ENCODE measurements around the gene CCL7. TPM values are rescaled to one million over a fixed set of nuclear protein-coding genes. Genes with fewer than 3 reads are reported as not detected.

The CCL7 gene
- total RNA-seq, 3 donors from 2014 or later = not detected

DNA sequence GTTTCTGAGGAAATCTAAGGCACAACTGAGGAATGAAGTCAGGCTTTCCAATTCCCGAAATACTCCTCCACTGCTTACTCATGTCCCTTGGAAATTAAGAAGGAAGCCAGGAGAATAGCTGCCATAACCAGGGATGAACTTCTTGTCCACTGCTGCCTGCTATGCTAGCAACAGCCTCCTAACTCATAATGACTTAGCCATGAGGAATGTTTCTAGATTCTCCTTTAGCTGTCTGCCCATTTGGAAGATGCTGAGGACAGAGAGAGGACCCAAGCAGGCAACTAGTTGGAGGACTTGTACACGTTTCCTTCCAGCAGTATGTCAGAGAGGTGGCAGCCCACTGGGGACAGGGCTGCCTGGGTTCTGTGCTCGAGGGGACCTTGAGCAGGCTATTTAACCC lies 15.9 kb upstream of the CCL7 start:
- no peak for DNase-seq
- Mint-ChIP-seq H3K27me3 (ENCODE audit: low read depth) (peaks cover 34% of the 10 kb centered on the region), H3K4me1 (ENCODE audit: low read depth) (no peaks in the 10 kb centered on the region), H3K9me3 (no peaks in the 10 kb centered on the region), H3K4me3 (no peak overlapping the region), H3K36me3 (ENCODE audit: insufficient read depth) (no peaks in the 10 kb centered on the region)
- ATAC-seq = no peak

DNA sequence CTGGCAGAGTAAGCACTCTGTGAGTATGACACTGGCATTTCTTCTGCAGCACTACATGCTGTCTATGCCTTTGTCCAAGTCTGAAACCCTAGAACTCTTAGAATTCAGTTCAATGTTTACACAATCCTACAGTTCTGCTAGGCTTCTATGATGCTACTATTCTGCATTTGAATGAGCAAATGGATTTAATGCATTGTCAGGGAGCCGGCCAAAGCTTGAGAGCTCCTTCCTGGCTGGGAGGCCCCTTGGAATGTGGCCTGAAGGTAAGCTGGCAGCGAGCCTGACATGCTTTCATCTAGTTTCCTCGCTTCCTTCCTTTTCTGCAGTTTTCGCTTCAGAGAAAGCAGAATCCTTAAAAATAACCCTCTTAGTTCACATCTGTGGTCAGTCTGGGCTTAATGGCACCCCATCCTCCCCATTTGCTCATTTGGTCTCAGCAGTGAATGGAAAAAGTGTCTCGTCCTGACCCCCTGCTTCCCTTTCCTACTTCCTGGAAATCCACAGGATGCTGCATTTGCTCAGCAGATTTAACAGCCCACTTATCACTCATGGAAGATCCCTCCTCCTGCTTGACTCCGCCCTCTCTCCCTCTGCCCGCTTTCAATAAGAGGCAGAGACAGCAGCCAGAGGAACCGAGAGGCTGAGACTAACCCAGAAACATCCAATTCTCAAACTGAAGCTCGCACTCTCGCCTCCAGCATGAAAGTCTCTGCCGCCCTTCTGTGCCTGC lies 15.2 kb upstream of the CCL7 start, which contains the start of gene CCL2:
Gene CCL2, plus strand, starts transcription at position 635 of the 730 bp plus-strand sequence. Its CDS starts 65 bp downstream, at position 700.
- no peaks in the 10 kb centered on the region for H3K4me1 Mint-ChIP-seq (ENCODE audit: low read depth)
- H3K4me3 Mint-ChIP-seq = no peak within 1 kb of the TSS
- no peak for ATAC-seq

GRCh38 chr17:34255381-34255732 lies 14.7 kb upstream of the CCL7 start:
- DNase-seq (no peak), ATAC-seq (no peak)
- Mint-ChIP-seq H3K36me3 (ENCODE audit: insufficient read depth) (no peaks in the 10 kb centered on the region), H3K4me1 (ENCODE audit: low read depth) (no peaks in the 10 kb centered on the region), H3K4me3 (no peak overlapping the region), H3K9me3 (no peaks in the 10 kb centered on the region), H3K27me3 (ENCODE audit: low read depth) (peaks cover 34% of the 10 kb centered on the region)

More for the DNA sequence above, 15.2 kb upstream of the CCL7 start, which contains the start of gene CCL2:
- H3K36me3 Mint-ChIP-seq (ENCODE audit: insufficient read depth) = no peaks in the 10 kb centered on the region
- no peak for DNase-seq
- no peaks in the 10 kb centered on the region for H3K9me3 Mint-ChIP-seq
- peaks cover 35% of the 10 kb centered on the region for H3K27me3 Mint-ChIP-seq (ENCODE audit: low read depth)

DNA sequence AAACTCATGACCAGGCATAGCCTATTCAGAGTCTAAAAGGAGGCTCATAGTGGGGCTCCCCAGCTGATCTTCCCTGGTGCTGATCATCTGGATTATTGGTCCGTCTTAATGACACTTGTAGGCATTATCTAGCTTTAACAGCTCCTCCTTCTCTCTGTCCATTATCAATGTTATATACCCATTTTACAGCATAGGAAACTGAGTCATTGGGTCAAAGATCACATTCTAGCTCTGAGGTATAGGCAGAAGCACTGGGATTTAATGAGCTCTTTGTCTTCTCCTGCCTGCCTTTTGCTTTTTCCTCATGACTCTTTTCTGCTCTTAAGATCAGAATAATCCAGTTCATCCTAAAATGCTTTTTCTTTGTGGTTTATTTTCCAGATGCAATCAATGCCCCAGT lies 14.2 kb upstream of the CCL7 start:
- ATAC-seq (no peak), DNase-seq (no peak)
- Mint-ChIP-seq H3K36me3 (ENCODE audit: insufficient read depth) (no peaks in the 10 kb centered on the region), H3K4me1 (ENCODE audit: low read depth) (no peaks in the 10 kb centered on the region), H3K27me3 (ENCODE audit: low read depth) (peaks cover 34% of the 10 kb centered on the region), H3K4me3 (no peak overlapping the region), H3K9me3 (no peaks in the 10 kb centered on the region)

DNA sequence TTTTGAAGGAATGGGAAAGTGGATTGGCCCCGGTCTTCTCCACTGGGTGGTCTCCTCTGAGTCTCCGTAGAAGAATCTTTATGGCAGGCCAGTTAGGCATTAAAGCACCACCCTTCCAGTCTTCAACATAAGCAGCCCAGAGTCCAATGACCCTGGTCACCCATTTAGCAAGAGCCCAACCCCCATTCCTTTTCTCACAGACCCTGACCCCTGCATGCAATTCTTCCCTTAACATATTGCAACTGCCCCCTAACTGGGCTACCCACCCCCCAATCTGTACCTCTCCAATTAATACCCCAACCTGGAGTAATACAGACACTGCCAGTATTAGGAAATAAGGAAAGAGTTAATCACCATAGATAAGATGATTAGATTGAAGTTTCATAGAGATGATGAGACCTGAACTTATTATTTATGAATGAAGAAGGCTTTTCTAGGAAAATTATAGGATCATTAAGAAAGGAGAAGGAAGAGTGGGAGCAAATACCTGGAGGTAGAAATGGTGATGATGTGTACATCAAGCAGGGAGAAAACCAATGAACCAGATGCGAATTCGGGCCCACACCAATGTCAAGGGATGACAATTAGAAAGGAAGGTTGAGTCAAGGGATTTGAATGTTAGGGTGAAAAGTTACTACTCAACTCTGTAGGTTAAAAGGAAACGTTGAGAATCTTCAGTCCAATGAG lies 12.6 kb upstream of the CCL7 start:
- DNase-seq (no peak), ATAC-seq (no peak)
- Mint-ChIP-seq H3K4me1 (ENCODE audit: low read depth) (no peaks in the 10 kb centered on the region), H3K36me3 (ENCODE audit: insufficient read depth) (no peaks in the 10 kb centered on the region), H3K27me3 (ENCODE audit: low read depth) (peaks cover 29% of the 10 kb centered on the region), H3K4me3 (no peak overlapping the region), H3K9me3 (no peaks in the 10 kb centered on the region)

DNA sequence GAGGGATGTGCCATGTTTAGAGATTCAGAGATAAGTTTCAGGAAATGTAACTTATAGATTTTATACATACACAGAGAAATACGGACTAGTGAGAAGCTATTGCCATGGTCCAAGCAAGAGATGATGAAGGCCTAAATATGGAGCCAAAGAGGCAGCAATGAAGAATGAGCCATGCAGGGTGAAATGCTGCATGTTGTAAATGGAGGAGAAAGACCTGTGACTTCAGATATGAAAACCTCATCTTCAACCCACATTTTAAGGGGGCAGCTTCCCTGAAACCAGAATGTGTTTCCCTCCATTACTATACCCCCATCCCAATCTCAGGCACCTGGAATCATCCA lies 12.1 kb upstream of the CCL7 start:
- H3K9me3 Mint-ChIP-seq = no peaks in the 10 kb centered on the region
- no peaks in the 10 kb centered on the region for H3K4me1 Mint-ChIP-seq (ENCODE audit: low read depth)
- H3K27me3 Mint-ChIP-seq (ENCODE audit: low read depth) = peaks cover 26% of the 10 kb centered on the region
- ATAC-seq (no peak), DNase-seq (no peak)
- no peak overlapping the region for H3K4me3 Mint-ChIP-seq
- H3K36me3 Mint-ChIP-seq (ENCODE audit: insufficient read depth) = no peaks in the 10 kb centered on the region

DNA sequence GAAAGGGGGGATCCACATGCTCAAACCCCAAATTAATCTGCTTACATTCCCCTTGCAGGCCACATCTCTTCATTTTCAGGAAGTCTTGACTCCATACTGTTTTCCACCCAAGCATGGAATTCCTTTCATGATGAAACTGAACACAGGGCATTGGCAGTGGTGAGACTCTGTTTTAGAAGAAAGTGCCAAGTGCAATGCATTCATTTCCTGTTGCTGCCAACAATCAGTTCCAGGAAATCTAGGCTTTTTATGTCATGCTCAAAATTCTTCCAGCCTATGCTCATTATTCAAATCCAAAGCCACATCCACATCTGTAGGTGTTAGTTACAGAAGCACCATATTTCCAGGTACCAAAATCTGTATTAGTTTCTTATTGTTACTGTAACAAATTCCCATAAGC lies 10.9 kb upstream of the CCL7 start:
- Mint-ChIP-seq H3K4me1 (ENCODE audit: low read depth) (no peaks in the 10 kb centered on the region), H3K9me3 (no peaks in the 10 kb centered on the region), H3K36me3 (ENCODE audit: insufficient read depth) (no peaks in the 10 kb centered on the region), H3K27me3 (ENCODE audit: low read depth) (peaks cover 22% of the 10 kb centered on the region), H3K4me3 (no peak overlapping the region)
- DNase-seq (no peak), ATAC-seq (no peak)

GRCh38 chr17:34260861-34261260 lies 9.2 kb upstream of the CCL7 start:
- H3K4me1 Mint-ChIP-seq (ENCODE audit: low read depth) = no peaks in the 10 kb centered on the region
- no peaks in the 10 kb centered on the region for H3K36me3 Mint-ChIP-seq (ENCODE audit: insufficient read depth)
- H3K9me3 Mint-ChIP-seq = no peaks in the 10 kb centered on the region
- DNase-seq (no peak), ATAC-seq (no peak)
- H3K27me3 Mint-ChIP-seq (ENCODE audit: low read depth) = peaks cover 24% of the 10 kb centered on the region
- no peak overlapping the region for H3K4me3 Mint-ChIP-seq

DNA sequence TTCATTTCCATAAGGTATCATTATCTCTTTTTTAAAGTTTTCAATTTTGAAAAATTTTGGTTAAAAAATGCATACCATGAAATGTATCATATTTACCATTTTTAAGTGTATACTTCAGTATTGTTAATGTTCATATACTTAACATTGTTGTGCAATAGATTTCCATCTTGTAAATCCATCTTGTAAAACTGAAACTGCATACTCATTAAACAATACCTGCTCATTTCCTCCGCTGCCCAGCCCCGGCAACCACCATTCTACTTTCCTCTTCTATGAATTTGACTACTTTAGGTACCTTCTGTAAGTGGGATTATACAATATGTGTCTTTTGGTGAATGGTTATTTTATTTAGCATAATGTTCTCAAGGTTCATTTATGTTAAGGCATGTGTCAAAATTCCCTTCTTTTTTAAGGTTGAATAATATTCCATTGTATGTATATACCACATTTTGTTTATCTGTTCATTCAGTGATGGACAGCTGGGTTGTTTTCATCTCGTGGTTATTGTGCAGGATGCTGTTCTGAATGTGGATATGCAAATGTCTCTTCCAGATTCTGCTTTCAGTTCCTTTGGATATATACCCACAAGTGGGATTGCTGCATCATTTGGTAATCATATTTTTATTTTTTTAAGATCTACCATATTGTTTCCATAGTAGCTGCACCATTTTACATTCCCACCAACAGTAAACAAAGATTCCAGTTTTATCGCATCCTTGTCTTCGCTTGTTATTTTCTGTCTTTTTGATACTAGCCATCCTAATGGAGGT lies 8.3 kb upstream of the CCL7 start:
- Mint-ChIP-seq H3K36me3 (ENCODE audit: insufficient read depth) (no peaks in the 10 kb centered on the region), H3K4me1 (ENCODE audit: low read depth) (no peaks in the 10 kb centered on the region), H3K27me3 (ENCODE audit: low read depth) (peaks cover 26% of the 10 kb centered on the region), H3K9me3 (no peaks in the 10 kb centered on the region), H3K4me3 (no peak overlapping the region)
- DNase-seq (no peak), ATAC-seq (no peak)

DNA sequence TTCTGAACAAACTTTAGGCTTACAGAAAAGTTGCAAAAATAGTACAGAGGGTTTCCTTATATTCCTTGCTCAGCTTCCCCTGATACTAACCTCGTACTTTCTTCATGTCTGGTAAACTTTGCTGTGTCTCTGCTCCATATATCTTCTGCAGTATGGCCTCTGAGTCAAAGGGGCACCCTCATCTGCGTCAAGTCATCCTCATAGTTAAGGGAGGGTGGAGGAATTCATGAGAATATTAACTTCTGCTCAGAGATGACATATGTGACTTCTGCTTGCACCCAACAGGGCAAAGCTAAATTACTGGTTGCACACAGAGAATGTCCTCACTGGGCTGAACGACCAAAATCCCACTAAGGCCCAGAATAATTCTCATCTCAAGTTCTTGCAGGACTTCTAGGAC lies 4.3 kb upstream of the CCL7 start:
- Mint-ChIP-seq H3K9me3 (no peaks in the 10 kb centered on the region), H3K4me1 (ENCODE audit: low read depth) (no peaks in the 10 kb centered on the region), H3K36me3 (ENCODE audit: insufficient read depth) (no peaks in the 10 kb centered on the region), H3K4me3 (no peak overlapping the region), H3K27me3 (ENCODE audit: low read depth) (peaks cover 31% of the 10 kb centered on the region)
- DNase-seq (no peak), ATAC-seq (no peak)

DNA sequence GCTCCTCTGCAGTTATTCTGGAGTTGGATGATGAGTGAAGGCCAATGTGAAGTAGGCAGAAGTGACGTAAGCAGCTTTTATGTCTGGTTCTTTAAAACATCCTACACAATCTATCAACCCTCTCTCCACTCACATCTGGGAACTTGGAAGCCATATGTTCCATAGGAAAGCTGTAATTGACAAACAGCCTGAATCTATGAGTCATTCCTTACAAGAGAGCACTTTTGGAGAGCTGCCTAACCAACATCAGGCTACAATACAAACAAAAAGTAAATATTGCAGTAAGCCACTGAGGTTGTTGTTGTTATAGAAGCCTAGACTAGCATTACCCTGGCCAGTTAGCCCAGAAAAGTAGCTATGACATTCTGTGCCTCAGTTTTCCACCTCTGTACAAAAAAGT lies 5.9 kb downstream of the CCL7 start:
- H3K27me3 Mint-ChIP-seq (ENCODE audit: low read depth) = peaks cover 52% of the 10 kb centered on the region
- no peaks in the 10 kb centered on the region for H3K9me3 Mint-ChIP-seq
- H3K4me1 Mint-ChIP-seq (ENCODE audit: low read depth) = no peaks in the 10 kb centered on the region
- DNase-seq = no peak
- no peaks in the 10 kb centered on the region for H3K36me3 Mint-ChIP-seq (ENCODE audit: insufficient read depth)
- ATAC-seq = no peak
- no peak overlapping the region for H3K4me3 Mint-ChIP-seq

- H3K36me3 Mint-ChIP-seq (ENCODE audit: insufficient read depth) = no peaks in the 10 kb centered on the region
- no peak for ATAC-seq
- no peak for DNase-seq
- H3K4me3 Mint-ChIP-seq = no peak overlapping the region
- H3K27me3 Mint-ChIP-seq (ENCODE audit: low read depth) = peaks cover 47% of the 10 kb centered on the region
- H3K9me3 Mint-ChIP-seq = no peaks in the 10 kb centered on the region
- H3K4me1 Mint-ChIP-seq (ENCODE audit: low read depth) = no peaks in the 10 kb centered on the region
Measured at GRCh38 chr17:34276826-34277225, 6.8 kb downstream of the CCL7 start.

DNA sequence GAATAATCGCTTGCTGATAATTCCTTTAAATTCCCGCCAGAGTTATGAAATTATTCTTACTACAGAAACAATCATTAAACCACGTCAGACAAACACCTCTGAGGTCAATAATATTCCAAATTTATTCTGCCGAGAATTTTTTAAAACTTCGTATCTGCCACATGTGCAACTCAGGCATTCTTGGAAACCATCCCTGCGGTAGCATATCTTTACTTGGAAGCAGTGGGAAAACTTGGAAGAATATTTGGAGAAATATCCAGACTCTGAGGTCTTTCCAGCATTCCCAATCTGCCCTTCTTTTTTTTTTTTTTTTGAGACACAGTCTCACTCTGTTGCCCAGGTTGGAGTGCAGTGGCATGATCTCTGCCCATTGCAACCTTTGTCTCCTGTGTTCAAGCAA lies 13.6 kb downstream of the CCL7 start:
- Mint-ChIP-seq H3K27me3 (ENCODE audit: low read depth) (peaks cover 16% of the 10 kb centered on the region), H3K4me3 (no peak overlapping the region), H3K4me1 (ENCODE audit: low read depth) (no peaks in the 10 kb centered on the region), H3K36me3 (ENCODE audit: insufficient read depth) (no peaks in the 10 kb centered on the region), H3K9me3 (no peaks in the 10 kb centered on the region)
- ATAC-seq (no peak), DNase-seq (no peak)

DNA sequence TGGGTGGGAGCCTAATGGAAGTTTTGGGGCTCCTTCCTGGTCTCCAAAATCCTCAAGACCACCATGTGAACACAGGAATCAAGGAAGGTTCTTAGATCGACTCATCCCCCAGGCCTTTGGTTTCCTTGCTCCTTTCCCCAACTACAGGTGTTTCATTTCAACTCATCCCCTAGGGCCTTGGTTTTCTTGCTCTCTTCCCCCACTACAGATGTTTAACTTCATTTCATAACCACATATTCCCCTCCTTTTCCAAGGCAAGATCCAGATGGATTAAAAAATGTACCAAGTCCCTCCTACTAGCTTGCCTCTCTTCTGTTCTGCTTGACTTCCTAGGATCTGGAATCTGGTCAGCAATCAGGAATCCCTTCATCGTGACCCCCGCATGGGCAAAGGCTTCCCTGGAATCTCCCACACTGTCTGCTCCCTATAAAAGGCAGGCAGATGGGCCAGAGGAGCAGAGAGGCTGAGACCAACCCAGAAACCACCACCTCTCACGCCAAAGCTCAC lies 15.3 kb downstream of the CCL7 start, which contains the start of gene CCL11:
Gene CCL11, plus strand, starts transcription at position 457 of the 507 bp plus-strand sequence. CDS start 67 bp downstream, outside the sequence.
- ATAC-seq (no peak), DNase-seq (no peak)
- Mint-ChIP-seq H3K36me3 (ENCODE audit: insufficient read depth) (no peaks in the 10 kb centered on the region), H3K4me1 (ENCODE audit: low read depth) (no peaks in the 10 kb centered on the region), H3K27me3 (ENCODE audit: low read depth) (peaks cover 10% of the 10 kb centered on the region), H3K9me3 (no peaks in the 10 kb centered on the region), H3K4me3 (no peak within 1 kb of the TSS)

Measured in activated T-cell treated with anti-CD3 and anti-CD28 coated beads, Interleukin-2, amount 50 U/mL, for 4 hours (primary cell).